Measurements from ENCODE around the gene RBMS1. TPM values are rescaled to one million over a fixed set of nuclear protein-coding genes. Genes with fewer than 3 reads are reported as not detected.
A peak's percentile ranks its signal among the peaks of the same experiment; 100 is the strongest.

Gene RBMS1
- total RNA-seq, 1 donor from 2014 or later, result 60.8 TPM

DNA sequence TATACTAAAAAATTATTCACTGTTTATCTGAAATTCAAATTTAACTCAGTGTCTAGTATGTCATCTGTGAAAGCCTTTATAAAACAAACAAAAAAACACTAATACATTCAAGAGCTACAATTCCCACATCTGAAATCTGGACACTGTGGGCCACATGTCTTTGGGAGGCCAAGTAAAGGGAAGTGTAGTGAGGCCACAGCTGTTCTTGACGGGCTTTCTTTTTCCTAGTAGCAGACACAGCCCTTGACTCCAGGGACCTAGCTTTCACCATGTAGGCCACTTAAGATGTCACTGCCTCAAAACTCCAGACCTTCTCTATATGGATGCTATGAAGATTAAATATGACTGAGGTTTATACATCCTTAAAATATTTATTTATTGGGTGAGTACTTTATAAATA is 91.1 kb downstream of the RBMS1 start:
- no peak for DNase-seq
- intact Hi-C loops (cut with micrococcal nuclease), result no loop called here
- ATAC-seq, result peak; percentile 30

DNA sequence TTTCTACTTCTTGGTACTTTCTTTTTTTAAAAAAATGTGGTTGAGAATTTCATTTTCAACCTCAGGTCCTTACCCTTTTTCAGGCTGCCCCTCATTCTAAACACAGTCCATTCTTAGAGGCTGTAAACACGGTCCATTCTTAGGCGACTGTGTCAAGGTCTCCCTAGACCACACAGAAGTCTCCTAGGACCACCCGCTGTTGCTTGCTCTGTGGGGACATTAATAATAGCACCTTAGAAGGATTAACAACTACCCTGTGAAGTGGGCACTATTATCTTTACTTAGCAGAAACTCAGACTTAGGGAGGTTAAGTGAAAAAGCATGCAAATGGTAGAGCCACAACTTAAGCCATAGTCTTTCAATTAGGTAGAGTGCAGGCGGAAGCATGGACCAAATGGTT is 91.7 kb downstream of the RBMS1 start:
- ATAC-seq (no peak), DNase-seq (no peak)
- intact Hi-C loops (cut with micrococcal nuclease), result no loop called here

DNA sequence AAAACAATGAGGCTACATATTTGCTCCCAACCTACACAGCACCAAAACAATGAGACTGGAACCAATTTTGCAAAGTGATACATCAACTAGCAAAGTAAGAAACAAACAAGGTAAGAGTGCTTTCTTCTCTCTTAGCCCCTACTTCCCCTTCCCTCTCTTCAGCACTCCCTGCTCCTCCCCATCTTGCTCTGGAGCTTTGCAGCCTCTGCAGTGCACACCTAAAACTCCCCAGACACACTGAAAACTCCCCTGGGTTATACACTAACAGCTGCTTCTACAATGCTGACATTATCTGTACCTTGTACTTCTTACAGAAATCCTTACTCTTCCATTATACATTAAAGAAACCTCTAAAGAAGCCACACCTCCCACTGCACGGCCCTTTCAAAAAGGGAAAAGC is 93.7 kb downstream of the RBMS1 start:
- ATAC-seq, result no peak
- intact Hi-C loops (cut with micrococcal nuclease), result no loop called here
- no peak for DNase-seq

DNA sequence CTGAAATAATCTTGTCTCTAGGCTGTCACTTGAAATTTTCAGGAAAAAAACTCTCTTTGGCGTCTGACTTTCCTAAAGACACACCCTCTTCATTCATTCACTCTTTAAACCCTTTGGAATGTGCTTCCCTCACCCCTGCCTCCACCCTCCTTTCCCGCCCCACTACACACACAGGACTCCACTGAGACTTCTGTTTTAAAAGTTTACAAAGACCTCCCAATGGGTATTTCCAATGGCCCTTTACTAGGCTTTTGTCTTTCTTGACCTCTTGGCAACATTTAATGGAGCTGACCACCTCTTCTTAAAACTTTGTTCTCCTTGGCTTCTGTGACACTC is 96.1 kb downstream of the RBMS1 start:
- intact Hi-C loops (cut with micrococcal nuclease), result no loop called here
- peak; percentile 54 for ATAC-seq
- DNase-seq, result no peak

DNA sequence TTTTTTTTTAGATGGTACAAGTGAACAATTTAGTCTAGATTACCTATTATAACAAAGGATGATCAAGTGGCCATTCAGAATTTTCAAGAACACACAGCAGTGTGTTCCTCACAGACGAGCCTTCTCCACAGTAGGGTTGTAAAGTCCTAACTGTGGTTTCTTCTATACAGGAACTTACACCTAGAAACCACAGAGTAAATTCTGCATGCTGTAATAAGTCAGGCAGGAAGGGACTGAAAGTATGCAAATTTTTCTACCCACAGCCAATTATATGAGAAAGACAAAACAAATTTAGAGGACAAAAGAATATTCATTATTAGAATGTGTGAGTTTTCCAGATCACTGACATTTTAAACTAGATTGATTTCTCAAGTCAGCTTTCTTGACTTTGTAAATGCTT is 99.5 kb downstream of the RBMS1 start:
- intact Hi-C loops (cut with micrococcal nuclease), result no loop called here
- no peak for ATAC-seq
- no peak for DNase-seq

DNA sequence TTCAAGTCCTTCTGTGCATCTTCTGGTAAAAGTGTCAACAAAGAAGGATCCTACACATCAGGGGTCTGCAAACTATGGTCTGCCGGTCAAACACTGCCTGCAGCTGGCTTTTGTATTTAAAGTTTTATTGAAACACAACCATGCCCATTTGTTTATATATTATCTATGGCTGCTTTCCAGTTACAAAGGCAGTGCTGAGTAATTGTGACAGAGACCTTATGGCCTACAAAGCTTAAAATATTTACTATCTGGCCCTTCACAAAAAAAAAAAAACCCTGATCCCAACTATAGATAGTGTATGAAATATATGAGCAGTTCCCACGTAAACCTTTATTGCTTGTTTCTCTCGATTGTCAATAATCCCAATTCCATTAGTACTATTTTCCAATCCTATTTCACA is 101.4 kb downstream of the RBMS1 start:
- intact Hi-C loops (cut with micrococcal nuclease), result no loop called here
- ATAC-seq, result no peak
- DNase-seq, result no peak

DNA sequence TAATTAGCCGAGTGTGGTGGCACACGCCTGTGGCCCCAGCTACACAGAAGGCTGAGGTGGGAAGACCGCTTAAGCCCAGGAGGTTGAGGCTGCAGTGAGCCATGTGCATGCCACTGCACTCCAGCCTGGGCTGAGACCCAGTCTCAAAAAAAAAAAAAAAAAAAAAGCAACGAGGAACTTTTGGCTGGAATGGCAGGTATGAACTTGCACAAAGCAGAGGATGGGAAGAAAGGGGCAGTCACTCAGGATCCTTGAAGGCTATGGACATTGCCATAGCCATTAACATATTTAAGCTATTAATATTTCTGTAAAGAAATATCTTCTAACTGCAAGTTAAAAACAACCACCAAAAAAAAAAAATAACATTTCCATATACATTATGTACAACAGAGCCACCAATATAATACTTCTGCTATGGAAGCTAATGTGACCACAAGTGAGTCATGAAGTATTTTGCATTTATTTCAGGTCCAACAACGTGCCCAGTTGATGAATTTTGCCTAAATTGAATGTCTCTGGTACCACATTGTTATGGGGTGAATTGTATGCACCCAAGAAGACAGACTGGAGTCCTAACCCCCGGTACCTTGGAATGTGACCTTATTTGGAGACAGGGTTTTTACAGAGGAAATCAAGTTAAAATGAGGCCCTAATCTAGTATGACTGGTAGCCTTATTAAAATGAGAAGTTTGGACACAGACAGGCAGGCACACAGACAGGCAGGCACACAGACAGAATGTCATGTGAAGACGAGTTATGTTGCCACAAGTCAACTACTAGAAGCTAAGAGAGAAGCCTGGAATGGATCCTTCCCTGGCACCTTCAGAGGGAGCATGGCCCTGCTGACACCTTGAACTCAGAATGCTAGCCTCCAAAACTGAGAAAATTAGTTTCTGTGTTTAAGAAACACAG is 102.8 kb downstream of the RBMS1 start:
- no peak for ATAC-seq
- no peak for DNase-seq
- intact Hi-C loops (cut with micrococcal nuclease), result no loop called here

DNA sequence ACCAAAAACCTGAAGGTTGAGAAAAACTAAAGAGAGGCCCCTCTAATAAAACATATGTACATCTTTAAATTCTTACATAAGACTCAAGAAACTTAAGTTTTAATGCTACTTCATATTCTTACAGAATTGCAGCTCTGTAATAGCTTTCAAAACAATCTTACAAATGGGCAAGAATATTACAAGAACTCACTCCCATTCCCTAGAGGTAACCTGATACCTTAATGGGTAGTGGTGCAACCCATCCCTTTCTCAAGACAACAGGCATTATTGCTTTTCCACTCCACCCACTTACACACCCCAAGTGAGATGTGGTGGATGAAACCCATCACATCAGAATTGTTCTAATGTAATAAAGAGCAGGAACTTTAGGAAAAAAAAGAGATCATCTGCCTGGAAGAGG is 103.7 kb downstream of the RBMS1 start:
- no peak for ATAC-seq

DNA sequence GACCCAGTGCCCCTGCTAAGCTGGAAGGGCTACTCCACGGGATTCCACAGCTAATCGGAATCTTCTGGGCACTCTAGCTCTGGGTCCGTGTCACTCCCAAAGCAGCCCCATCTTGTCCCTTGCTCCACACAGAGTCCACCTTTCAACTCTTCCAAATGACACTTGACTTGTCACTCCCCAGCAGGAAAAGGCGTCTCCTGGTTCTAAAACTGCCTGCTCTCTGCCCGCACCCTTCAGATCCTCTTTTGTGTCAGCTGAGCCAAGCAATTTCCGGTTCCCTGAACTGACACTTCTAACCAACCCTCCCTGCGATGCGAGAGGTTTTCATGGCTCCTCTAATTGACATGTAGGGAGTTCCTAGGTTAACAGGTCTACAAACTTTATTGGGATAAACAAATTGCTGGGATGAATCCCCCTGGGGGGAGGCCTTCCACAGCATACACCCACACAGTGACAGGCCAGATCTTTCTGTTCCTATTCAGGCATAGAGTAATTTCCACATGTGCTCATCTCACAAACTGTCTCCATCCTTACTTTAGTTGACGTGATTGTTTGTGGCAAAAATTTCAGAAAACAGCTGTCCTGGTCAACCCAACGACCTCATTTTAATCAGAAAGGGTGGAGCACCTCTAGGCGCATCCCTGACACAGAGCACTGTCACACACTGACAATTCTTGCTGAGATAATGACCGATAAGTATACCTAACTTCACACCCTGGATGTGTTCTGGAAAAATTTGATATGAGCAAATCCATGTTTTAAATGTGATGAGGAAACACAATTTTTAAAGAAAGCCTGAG is 104.9 kb downstream of the RBMS1 start:
- intact Hi-C loops (cut with micrococcal nuclease), result no loop called here
- DNase-seq (no peak), ATAC-seq (peak; percentile 62)

More for the DNA sequence above, 103.7 kb downstream of the RBMS1 start:
- no peak for DNase-seq
- intact Hi-C loops (cut with micrococcal nuclease), result no loop called here

DNA sequence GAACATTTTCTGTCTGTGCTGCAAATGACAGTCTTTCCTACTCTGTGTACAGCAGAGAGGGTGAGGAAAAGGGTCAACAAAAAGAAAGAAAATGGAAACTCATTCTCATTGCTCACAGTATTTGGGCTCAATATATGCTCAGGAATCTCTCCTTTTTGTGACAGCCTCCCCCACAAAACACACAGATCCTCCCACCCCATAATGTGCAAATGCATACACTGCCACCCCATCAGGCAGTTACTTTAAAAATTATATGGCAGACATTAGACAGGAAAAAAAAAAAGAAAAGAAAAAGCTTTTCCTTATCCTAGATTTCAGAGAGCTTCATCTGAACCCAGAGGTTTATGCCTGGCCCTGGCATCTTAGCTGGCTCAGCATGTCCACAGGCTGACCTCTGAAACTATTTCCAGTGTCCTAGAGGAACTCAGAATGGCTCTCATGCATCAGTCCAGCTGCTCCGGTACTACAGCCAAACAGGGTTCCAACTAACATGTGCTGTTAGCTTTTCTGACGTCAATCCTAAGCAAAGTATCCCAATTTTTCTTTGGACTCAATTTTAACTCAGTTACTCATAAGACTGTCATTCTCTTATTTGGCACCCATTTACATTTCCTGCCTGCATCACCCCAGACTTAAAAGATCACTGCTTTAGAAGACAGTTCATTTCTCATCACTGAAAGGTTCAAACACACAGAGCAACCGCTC is 105.9 kb downstream of the RBMS1 start:
- ATAC-seq (peak; percentile 94), DNase-seq (peak; percentile 76)
- intact Hi-C loops (cut with micrococcal nuclease), result no loop called here

DNA sequence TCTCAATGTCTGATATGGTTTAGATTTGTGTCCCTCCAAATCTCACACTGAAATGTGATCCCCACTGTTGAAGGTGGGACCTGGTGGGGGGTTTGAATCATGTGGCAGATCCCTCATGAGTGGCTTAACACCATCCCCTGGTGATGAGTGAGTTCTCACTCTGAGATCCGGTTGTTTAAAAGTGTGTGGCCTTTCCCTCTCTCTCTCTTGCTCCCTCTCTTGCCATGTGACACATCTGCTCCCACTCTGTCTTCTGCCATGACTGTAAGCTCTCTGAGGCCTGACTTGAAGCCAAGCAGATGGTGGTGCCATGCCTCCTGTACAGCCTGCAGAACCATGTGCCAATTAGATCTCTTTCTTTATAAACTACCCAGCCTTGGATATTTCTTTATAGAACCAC is 108.8 kb downstream of the RBMS1 start:
- intact Hi-C loops (cut with micrococcal nuclease), result no loop called here
- no peak for ATAC-seq

DNA sequence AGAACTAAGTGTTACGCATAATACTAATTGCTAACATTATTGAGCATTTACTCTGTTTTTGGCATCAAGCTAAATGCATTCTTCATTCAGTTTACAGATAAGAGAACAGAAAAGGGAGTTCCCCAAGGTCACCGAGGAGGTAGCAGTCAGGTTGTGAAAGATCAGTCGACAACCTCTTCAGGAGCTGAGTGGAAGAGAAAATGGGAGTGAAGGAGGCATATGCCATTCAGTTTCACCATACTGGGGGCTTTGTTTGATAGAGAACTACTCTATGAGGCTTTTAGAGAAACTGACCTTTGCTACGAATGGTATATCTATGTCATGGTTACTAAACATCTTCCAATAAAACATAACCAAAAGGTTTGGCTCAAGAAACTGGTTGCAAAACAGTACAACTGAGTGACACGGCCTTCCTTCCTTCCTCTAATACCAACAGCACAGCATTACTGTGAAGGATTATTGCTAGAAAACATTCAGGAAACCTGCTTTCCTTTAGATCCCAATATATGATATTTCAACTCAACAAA is 112.1 kb downstream of the RBMS1 start:
- intact Hi-C loops (cut with micrococcal nuclease), result no loop called here
- DNase-seq (no peak), ATAC-seq (peak; percentile 42)

More for the DNA sequence above, 108.8 kb downstream of the RBMS1 start:
- no peak for DNase-seq

DNA sequence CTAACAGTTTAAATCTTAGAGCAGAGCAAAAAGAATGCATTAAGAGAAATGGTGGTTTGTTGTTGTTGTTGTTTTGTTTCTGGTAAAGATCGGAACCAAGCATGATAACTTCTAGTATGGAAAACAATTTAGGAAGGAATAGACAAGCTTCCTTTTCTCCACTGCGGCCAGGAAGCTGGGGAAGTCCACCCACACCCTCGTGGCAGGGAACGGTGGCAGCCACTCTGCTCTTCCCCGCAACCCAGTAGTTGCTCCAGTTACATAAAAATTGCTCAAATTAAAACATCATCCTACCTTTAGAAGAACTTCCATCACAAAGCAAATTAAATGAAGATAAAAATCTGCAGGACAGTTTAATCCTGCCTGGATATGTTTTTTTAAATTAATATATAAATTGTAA is 113.0 kb downstream of the RBMS1 start:
- ATAC-seq (peak; percentile 35), DNase-seq (no peak)
- intact Hi-C loops (cut with micrococcal nuclease), result no loop called here

DNA sequence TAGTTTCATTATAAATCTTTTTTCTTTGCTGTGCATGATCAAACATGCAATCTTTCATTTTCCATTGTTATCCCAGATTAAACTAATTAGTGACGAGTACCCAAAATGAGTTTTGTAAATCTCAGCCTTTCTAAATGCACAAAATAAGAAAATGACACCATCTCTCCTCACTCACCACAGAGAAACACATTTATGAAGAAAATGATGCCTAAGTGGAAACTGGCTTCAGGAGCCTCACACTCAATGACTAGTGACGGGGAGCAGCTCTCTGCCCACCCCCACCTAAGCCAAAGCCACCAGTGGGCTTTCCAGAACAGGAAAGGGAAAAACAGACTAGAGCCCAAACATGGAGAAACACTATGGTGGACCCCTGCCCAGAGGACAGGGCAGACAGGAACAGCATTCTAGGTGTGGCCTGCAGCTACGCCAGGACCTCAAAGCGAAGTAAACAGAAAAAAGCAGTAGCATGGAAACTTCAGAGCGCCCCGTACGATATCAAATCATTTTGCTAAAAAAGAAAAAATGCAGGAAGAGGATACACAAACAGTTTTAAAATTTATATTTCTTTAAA is 113.5 kb downstream of the RBMS1 start:
- DNase-seq (no peak), ATAC-seq (no peak)
- intact Hi-C loops (cut with micrococcal nuclease), result no loop called here

DNA sequence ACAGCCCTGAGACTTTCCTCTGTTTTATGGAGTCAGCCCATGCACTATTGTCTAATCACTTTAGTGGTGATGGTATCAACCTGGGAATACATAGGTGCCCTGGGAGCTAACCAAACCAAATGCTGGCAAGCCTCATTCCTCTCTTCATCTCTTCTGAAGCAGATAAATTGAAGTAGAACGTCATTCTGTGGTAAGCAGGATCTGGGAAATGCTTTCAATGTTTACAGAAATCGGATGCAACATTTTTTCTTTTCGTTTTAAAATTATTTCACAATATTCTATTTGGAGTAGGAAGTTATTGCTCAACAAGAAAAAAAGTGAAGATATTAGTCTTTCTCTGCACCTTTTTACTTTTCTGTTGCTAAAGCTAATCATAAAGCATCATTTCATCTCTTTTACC is 114.2 kb downstream of the RBMS1 start:
- DNase-seq (no peak), ATAC-seq (peak; percentile 32)
- intact Hi-C loops (cut with micrococcal nuclease), result no loop called here

DNA sequence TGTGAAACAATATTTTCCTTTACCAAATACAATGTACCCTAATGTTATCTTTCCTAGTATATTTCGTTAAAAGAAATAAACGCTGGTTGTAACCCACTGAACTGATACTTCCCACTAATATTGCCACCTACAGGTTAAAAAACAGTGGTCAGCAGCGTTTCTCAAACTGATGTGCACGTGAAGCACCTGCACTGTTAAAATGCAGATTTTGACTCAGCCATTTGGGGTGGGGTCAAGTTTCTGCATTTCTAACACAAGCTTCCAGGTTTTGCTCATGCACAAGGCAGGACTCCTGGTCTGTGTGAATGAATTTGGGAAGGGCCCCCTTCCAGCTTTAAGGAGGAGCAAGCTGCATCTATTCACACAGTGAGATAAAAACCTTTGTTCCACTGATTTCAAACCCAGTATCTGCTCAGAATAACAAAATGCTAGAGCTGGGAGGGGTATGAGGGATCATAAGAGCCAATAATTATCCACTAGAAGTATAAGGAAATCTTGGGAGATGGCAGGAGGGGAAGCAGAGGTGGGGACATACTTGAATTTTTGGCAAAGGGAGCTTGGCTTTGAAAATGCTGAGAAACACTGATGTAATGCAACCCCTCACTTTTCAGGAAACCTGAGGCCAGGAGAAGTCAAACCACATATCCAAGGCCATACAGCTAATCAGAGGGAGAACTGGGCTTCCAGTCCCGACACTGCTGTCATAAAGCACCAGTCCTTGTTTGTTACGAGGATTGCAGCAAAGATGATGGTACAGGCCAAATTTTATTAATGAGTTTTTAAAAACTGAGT is 116.2 kb downstream of the RBMS1 start:
- intact Hi-C loops (cut with micrococcal nuclease), result no loop called here
- DNase-seq (no peak), ATAC-seq (no peak)

DNA sequence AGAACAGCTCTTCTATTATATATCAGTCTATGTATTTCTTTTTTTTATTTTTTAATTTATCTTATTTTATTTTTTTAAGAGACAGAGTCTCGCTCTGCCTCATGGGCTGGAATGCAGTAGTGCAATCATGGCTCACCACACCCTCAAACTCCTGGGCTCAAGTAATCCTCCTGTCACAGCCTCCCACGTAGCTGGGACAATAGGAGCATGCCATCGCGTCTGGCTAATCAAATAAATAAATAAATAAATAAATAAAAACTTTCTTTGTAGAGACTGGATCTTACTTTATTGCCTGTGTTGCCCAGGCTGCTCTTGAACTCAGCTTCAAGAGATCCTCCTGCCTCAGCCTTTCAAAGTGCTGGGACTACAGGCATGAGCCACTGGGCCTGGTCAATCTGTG is 117.0 kb downstream of the RBMS1 start:
- intact Hi-C loops (cut with micrococcal nuclease), result no loop called here
- no peak for DNase-seq
- peak; percentile 15 for ATAC-seq

DNA sequence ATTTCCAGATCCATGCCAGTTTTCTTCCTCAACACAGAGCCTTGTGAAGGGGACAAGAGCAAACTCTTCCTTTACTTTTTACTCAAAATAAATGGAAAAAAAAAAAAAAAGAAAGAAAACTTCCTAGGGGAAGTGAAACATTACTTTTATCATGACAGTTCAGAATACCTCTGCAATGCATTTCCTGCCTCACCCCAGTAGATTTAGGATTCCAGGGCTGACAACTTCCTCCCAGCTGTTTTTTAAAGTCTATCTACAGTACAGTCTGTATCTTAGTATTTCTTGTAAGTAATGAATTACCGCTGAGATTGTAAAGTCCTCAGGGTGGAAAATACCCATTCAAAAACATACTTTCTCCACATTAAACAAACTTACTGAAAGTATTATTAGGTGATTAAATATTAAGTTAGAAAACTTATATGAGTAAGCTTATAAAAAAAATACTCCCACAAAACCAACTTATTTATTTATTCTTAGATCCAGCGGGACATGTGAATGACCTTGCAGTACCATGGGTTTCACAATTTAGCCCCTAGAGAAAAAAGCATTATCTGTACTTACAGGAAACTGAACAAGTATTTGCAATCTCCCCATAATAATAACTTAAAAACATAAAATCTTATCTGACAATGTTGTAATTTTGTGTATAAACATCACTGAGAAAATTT is 117.7 kb downstream of the RBMS1 start:
- ATAC-seq, result peak; percentile 71
- DNase-seq, result no peak
- intact Hi-C loops (cut with micrococcal nuclease), result no loop called here

Data from left ventricle myocardium superior (tissue), 1 donor.